Measurements from ENCODE around the gene ARSB. TPM values are rescaled to one million over a fixed set of nuclear protein-coding genes. Genes with fewer than 3 reads are reported as not detected.

Gene ARSB
- total RNA-seq, 6 donors from 2014 or later = 9.8 to 24.1 (median 18.7) TPM

- DNase-seq = no peak
- H3K4me3 ChIP-seq = no peak overlapping the region
- no peak for ATAC-seq (ENCODE audit: low FRiP score in 2 of 2)
- no peaks in the 10 kb centered on the region for H3K27me3 ChIP-seq
- no peak overlapping the region for H3K27ac ChIP-seq
- H3K9me3 ChIP-seq = no peaks in the 10 kb centered on the region
- peaks cover 0 to 4% (median 0%) of the 10 kb centered on the region in 4 donors for H3K4me1 ChIP-seq
- no peaks in the 10 kb centered on the region for H3K36me3 ChIP-seq
- 78 to 83% methylated on average over 10 of the region's 10 CpGs for WGBS, 2 donors
- no peak for TF ChIP-seq POLR2AphosphoS5 (IDR thresholded peaks at IDR 0.05)
- TF ChIP-seq CTCF (IDR thresholded peaks at IDR 0.05) = no peak
- no peak for TF ChIP-seq POLR2A (IDR thresholded peaks at IDR 0.05)
- TF ChIP-seq EP300 (IDR thresholded peaks at IDR 0.05) = no peak
These were observed 96.3 kb downstream of the ARSB start for GRCh38 chr5:78888580-78889368.

- ATAC-seq (ENCODE audit: low FRiP score in 2 of 2) = peak; percentile 41 to 58
- 77 to 83% methylated on average over 6 of the region's 6 CpGs for WGBS, 2 donors
- no peak overlapping the region for H3K4me3 ChIP-seq
These were observed 97.6 kb downstream of the ARSB start for GRCh38 chr5:78887384-78888118.

GRCh38 chr5:78886341-78887230, 98.5 kb downstream of the ARSB start:
- no peak overlapping the region for H3K27ac ChIP-seq
- DNase-seq (no peak), ATAC-seq (ENCODE audit: low FRiP score in 2 of 2) (peak in 1 of 2 donors; percentile 40)
- peaks cover 0 to 4% (median 0%) of the 10 kb centered on the region in 4 donors for H3K4me1 ChIP-seq
- no peaks in the 10 kb centered on the region for H3K36me3 ChIP-seq
- H3K9me3 ChIP-seq = no peaks in the 10 kb centered on the region
- H3K4me3 ChIP-seq = no peak overlapping the region
- no peaks in the 10 kb centered on the region for H3K27me3 ChIP-seq
- peak in 3 of 6 experiments; percentile 9 to 47 (median 20) for TF ChIP-seq CTCF (IDR thresholded peaks at IDR 0.05)
- TF ChIP-seq POLR2AphosphoS5 (IDR thresholded peaks at IDR 0.05) = no peak
- TF ChIP-seq POLR2A (IDR thresholded peaks at IDR 0.05) = no peak
- TF ChIP-seq EP300 (IDR thresholded peaks at IDR 0.05) = no peak
- WGBS, 2 donors = 84 to 90% methylated on average over 2 of the region's 2 CpGs

More at GRCh38 chr5:78887384-78888118, 97.6 kb downstream of the ARSB start:
- no peaks in the 10 kb centered on the region for H3K27me3 ChIP-seq
- H3K4me1 ChIP-seq = peaks cover 0 to 4% (median 0%) of the 10 kb centered on the region in 4 donors
- no peaks in the 10 kb centered on the region for H3K36me3 ChIP-seq
- H3K9me3 ChIP-seq = no peaks in the 10 kb centered on the region
- H3K27ac ChIP-seq = no peak overlapping the region
- TF ChIP-seq POLR2AphosphoS5 (IDR thresholded peaks at IDR 0.05) (no peak), CTCF (IDR thresholded peaks at IDR 0.05) (no peak), POLR2A (IDR thresholded peaks at IDR 0.05) (no peak), EP300 (IDR thresholded peaks at IDR 0.05) (no peak)
- no peak for DNase-seq

GRCh38 chr5:78881884-78882283, 103.2 kb downstream of the ARSB start:
- no peaks in the 10 kb centered on the region for H3K4me1 ChIP-seq
- WGBS, 2 donors = 81 to 91% methylated on average over 3 of the region's 3 CpGs
- ATAC-seq (ENCODE audit: low FRiP score in 2 of 2) = no peak
- TF ChIP-seq POLR2AphosphoS5 (IDR thresholded peaks at IDR 0.05) = no peak
- no peak for TF ChIP-seq EP300 (IDR thresholded peaks at IDR 0.05)
- no peak for TF ChIP-seq POLR2A (IDR thresholded peaks at IDR 0.05)
- TF ChIP-seq CTCF (IDR thresholded peaks at IDR 0.05) = no peak
- DNase-seq = no peak
- H3K27ac ChIP-seq = no peak overlapping the region
- no peaks in the 10 kb centered on the region for H3K27me3 ChIP-seq
- H3K9me3 ChIP-seq = no peaks in the 10 kb centered on the region
- no peaks in the 10 kb centered on the region for H3K36me3 ChIP-seq
- no peak overlapping the region for H3K4me3 ChIP-seq

Measured in upper lobe of left lung (tissue), 6 donors.